ENCODE measurements around the gene TATDN2.

- TF ChIP-seq CTCF (IDR thresholded peaks at IDR 0.05) = no peak
- no peak for TF ChIP-seq POLR2A (IDR thresholded peaks at IDR 0.05)
- TF ChIP-seq EP300 (IDR thresholded peaks at IDR 0.05) = no peak
Measured at GRCh38 chr3:10281951-10282350, 33.7 kb downstream of the TATDN2 start.
